ENCODE data around the gene GFM1. TPM values are rescaled to one million over a fixed set of nuclear protein-coding genes. Genes with fewer than 3 reads are reported as not detected.

GFM1 gene
- total RNA-seq, 1 donor from 2014 or later = 31.7 TPM

GRCh38 chr3:158663246-158663645 lies 18.9 kb downstream of the GFM1 start:
- no peak for DNase-seq (ENCODE audit: extremely low spot score in 2 of 2)
- TF ChIP-seq POLR2AphosphoS5 (IDR thresholded peaks at IDR 0.05; ENCODE audit: insufficient read depth in 1 of 2, low read depth in 1 of 2) = no peak
- TF ChIP-seq, protein P1, sequence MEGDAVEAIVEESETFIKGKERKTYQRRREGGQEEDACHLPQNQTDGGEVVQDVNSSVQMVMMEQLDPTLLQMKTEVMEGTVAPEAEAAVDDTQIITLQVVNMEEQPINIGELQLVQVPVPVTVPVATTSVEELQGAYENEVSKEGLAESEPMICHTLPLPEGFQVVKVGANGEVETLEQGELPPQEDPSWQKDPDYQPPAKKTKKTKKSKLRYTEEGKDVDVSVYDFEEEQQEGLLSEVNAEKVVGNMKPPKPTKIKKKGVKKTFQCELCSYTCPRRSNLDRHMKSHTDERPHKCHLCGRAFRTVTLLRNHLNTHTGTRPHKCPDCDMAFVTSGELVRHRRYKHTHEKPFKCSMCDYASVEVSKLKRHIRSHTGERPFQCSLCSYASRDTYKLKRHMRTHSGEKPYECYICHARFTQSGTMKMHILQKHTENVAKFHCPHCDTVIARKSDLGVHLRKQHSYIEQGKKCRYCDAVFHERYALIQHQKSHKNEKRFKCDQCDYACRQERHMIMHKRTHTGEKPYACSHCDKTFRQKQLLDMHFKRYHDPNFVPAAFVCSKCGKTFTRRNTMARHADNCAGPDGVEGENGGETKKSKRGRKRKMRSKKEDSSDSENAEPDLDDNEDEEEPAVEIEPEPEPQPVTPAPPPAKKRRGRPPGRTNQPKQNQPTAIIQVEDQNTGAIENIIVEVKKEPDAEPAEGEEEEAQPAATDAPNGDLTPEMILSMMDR (IDR thresholded peaks at IDR 0.05) = no peak
- no peak for TF ChIP-seq POLR2A (IDR thresholded peaks at IDR 0.05)
- H3K4me3 ChIP-seq = no peak overlapping the region
- H3K27me3 ChIP-seq = no peaks in the 10 kb centered on the region
- H3K4me1 ChIP-seq = no peaks in the 10 kb centered on the region
- H3K9me3 ChIP-seq = no peaks in the 10 kb centered on the region
- H3K36me3 ChIP-seq = peaks cover 0 to 54% of the 10 kb centered on the region in 2 donors
- no peak overlapping the region for H3K27ac ChIP-seq
- intact Hi-C loops (cut with DNase I) = loop anchor here (10.0 kb wide), 1 partner anchor 142 kb away; the partner anchor contains the start of gene MFSD1

DNA sequence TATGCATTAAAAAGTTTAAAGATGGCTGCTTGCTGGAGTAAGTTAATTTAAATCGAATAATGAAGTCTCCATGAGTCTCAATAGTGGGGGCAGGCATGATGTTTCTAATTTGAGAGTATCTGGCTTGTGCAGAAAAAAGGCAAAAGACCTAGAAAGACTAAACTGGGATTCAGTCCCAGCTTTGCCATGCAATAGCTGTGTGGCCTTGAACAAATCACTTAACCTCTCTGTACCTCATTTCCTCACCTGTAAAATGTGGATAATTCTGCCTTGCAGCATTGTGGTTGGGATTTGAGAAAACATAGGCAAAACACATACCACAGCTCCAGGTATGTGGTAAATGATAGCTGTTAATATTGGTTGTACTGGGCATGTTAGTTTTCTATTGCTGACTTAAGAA lies 19.5 kb downstream of the GFM1 start:
- intact Hi-C loops (cut with DNase I) = loop anchor here (10.0 kb wide), 1 partner anchor 141 kb away; the partner anchor contains the start of gene MFSD1
- Histone ChIP-seq H3K27me3 (no peaks in the 10 kb centered on the region), H3K4me3 (no peak overlapping the region), H3K4me1 (no peaks in the 10 kb centered on the region), H3K36me3 (peaks cover 0 to 55% of the 10 kb centered on the region in 2 donors), H3K9me3 (no peaks in the 10 kb centered on the region), H3K27ac (no peak overlapping the region)
- DNase-seq (ENCODE audit: extremely low spot score in 2 of 2) = no peak
- TF ChIP-seq, protein P1 (IDR thresholded peaks at IDR 0.05) = no peak
- no peak for TF ChIP-seq POLR2AphosphoS5 (IDR thresholded peaks at IDR 0.05; ENCODE audit: insufficient read depth in 1 of 2, low read depth in 1 of 2)
- TF ChIP-seq POLR2A (IDR thresholded peaks at IDR 0.05) = no peak

DNA sequence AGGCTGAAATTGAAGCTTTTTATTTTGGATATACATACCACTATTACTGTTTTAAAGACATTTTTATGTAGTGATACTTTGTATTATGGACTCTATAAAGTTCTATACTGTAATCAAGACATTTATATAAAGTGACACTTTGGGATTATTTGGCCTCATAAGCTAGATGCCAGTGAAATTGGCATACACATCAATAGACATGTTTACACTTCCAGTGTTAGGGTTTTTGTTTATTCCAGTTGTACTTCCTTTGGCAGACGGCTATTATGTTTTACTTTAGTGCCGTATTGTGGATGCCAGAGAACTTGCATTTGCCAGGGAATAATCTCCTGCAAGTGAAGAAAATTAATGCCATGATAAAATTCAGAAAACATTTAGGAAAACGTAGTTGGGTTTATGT lies 22.1 kb downstream of the GFM1 start:
- H3K9me3 ChIP-seq = no peaks in the 10 kb centered on the region
- no peak overlapping the region for H3K27ac ChIP-seq
- TF ChIP-seq POLR2A (IDR thresholded peaks at IDR 0.05) = no peak
- TF ChIP-seq POLR2AphosphoS5 (IDR thresholded peaks at IDR 0.05; ENCODE audit: insufficient read depth in 1 of 2, low read depth in 1 of 2) = no peak
- TF ChIP-seq, protein P1 (IDR thresholded peaks at IDR 0.05) = no peak
- peaks cover 0 to 38% of the 10 kb centered on the region in 2 donors for H3K36me3 ChIP-seq
- H3K4me3 ChIP-seq = no peak overlapping the region
- no peak for DNase-seq (ENCODE audit: extremely low spot score in 2 of 2)
- no peaks in the 10 kb centered on the region for H3K27me3 ChIP-seq
- intact Hi-C loops (cut with DNase I) = loop anchor here (10.0 kb wide), 1 partner anchor 138 kb away; the partner anchor contains the start of gene MFSD1
- peaks cover 5% of the 10 kb centered on the region for H3K4me1 ChIP-seq

DNA sequence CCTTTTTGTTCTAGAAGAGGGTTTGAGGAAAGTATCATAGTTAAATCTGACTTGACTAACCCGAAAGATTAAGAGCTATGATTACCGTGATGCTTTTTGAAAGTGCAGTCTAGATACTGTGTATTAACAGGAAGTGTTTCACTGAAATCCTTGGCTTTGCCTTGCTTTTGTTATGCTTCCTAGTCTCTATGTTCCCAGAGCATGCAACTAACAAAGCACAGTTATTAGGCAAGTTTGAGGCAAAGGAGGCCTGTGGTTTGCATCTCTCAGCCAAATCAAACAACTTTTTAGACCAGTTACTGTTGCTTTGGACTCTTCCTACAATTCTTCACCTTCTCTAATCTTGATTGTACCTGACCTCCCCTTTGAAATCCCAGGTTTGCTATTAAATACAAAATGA lies 24.2 kb downstream of the GFM1 start:
- H3K4me1 ChIP-seq = peaks cover 14% of the 10 kb centered on the region
- DNase-seq (ENCODE audit: extremely low spot score in 2 of 2) = no peak
- no peaks in the 10 kb centered on the region for H3K9me3 ChIP-seq
- H3K27ac ChIP-seq = no peak overlapping the region
- intact Hi-C loops (cut with DNase I) = loop anchor here (10.0 kb wide), 1 partner anchor 136 kb away; the partner anchor contains the start of gene MFSD1
- TF ChIP-seq, protein P1 (IDR thresholded peaks at IDR 0.05) = no peak
- no peak for TF ChIP-seq POLR2AphosphoS5 (IDR thresholded peaks at IDR 0.05; ENCODE audit: insufficient read depth in 1 of 2, low read depth in 1 of 2)
- no peak for TF ChIP-seq POLR2A (IDR thresholded peaks at IDR 0.05)
- peaks cover 0 to 32% of the 10 kb centered on the region in 2 donors for H3K36me3 ChIP-seq
- H3K4me3 ChIP-seq = no peak overlapping the region
- no peaks in the 10 kb centered on the region for H3K27me3 ChIP-seq

DNA sequence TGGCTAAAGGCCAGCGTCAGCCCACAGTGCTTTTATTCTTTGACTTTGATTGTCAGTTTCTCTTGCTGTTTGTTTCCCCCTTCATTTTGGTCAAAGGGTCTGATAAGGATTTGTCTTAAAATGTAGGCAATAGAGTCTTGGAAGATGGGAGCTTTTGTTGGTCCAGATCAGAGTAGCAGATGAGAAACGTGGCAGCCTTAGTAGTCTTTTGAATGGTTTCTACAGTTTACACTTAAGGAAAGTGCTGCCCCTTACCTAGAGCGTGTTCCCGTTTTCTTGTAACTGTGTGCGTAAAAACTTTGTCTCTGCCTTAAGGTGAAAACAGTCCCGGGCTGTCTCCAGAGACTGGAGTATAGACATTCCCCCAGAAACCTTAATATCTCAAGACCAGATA lies 27.5 kb downstream of the GFM1 start:
- no peak for TF ChIP-seq POLR2A (IDR thresholded peaks at IDR 0.05)
- TF ChIP-seq, protein P1 (IDR thresholded peaks at IDR 0.05) = no peak
- no peak for TF ChIP-seq POLR2AphosphoS5 (IDR thresholded peaks at IDR 0.05; ENCODE audit: insufficient read depth in 1 of 2, low read depth in 1 of 2)
- intact Hi-C loops (cut with DNase I) = loop anchor here (10.0 kb wide), 1 partner anchor 63 kb away; the partner anchor contains the start of gene RARRES1
- H3K4me1 ChIP-seq = peaks cover 14% of the 10 kb centered on the region
- H3K9me3 ChIP-seq = no peaks in the 10 kb centered on the region
- H3K36me3 ChIP-seq = peaks cover 0 to 13% of the 10 kb centered on the region in 2 donors
- H3K4me3 ChIP-seq = peak overlapping the region; percentile 52 to 54
- peak overlapping the region; percentile 78 for H3K27ac ChIP-seq
- no peak for DNase-seq (ENCODE audit: extremely low spot score in 2 of 2)
- H3K27me3 ChIP-seq = no peaks in the 10 kb centered on the region
